Endothelial cell (in vitro differentiated cells): Measurements from ENCODE around the gene JAM2. TPM values are rescaled to one million over a fixed set of nuclear protein-coding genes. Genes with fewer than 3 reads are reported as not detected.
A peak's percentile ranks its signal among the peaks of the same experiment; 100 is the strongest.

Experiments
- DNase-seq: peaks from one replicate; pipeline ENCODE4 v3.0.0; 2021; ENCODE audit warnings: low spot score
- H3K27ac Mint-ChIP-seq: one replicate; pipeline ENCODE4 v1.8.0; 2021; ENCODE audit warnings: mixed read lengths, inconsistent platforms; ENCODE audit not compliant: unreplicated experiment
- H3K27me3 Mint-ChIP-seq: one replicate; pipeline ENCODE4 v1.8.0; 2021; ENCODE audit warnings: mild to moderate bottlenecking, moderate library complexity, mixed read lengths, inconsistent platforms; ENCODE audit not compliant: unreplicated experiment
- H3K36me3 Mint-ChIP-seq: one replicate; pipeline ENCODE4 v1.8.0; 2021; ENCODE audit warnings: mild to moderate bottlenecking, low read depth, mixed read lengths, inconsistent platforms; ENCODE audit not compliant: unreplicated experiment
- H3K4me1 Mint-ChIP-seq: one replicate; pipeline ENCODE4 v1.8.0; 2021; ENCODE audit warnings: mild to moderate bottlenecking, mixed read lengths, inconsistent platforms; ENCODE audit not compliant: unreplicated experiment
- H3K4me3 Mint-ChIP-seq: one replicate; pipeline ENCODE4 v1.8.0; 2021; ENCODE audit warnings: mild to moderate bottlenecking, mixed read lengths, inconsistent platforms; ENCODE audit not compliant: unreplicated experiment
- H3K9me3 Mint-ChIP-seq: one replicate; pipeline ENCODE4 v1.8.0; 2021; ENCODE audit warnings: mixed read lengths, inconsistent platforms; ENCODE audit not compliant: unreplicated experiment
- CTCF ChIP-seq: fragments of 200-600 bp; sonication (generic); IDR thresholded peaks from one replicate; pipeline ENCODE4 v1.5.0; 2021; ENCODE audit warnings: antibody characterized with exemption; ENCODE audit not compliant: unreplicated experiment
- total RNA-seq: library from RNA; stranded (reverse); fragmentation: NEBNext Ultra II Directional; extraction: Animal tissue kit (Norgen Biotek cat#: 25700); gene quantifications from one replicate; pipeline ENCODE4 v1.2.1, GENCODE V29; 2021; ENCODE audit not compliant: unreplicated experiment

The JAM2 gene
- total RNA-seq, 1 donor from 2014 or later: 0.77 TPM

GRCh38 chr21:25737421-25737820, 98.4 kb downstream of the JAM2 start:
- DNase-seq: no peak
- peaks cover 13% of the 10 kb centered on the region for H3K36me3 Mint-ChIP-seq
- no peak overlapping the region for H3K27ac Mint-ChIP-seq
- peaks cover 16% of the 10 kb centered on the region for H3K27me3 Mint-ChIP-seq
- no peak for TF ChIP-seq CTCF
- peaks cover 28% of the 10 kb centered on the region for H3K4me1 Mint-ChIP-seq
- no peak overlapping the region for H3K4me3 Mint-ChIP-seq
- no peaks in the 10 kb centered on the region for H3K9me3 Mint-ChIP-seq

- H3K4me1 Mint-ChIP-seq: peaks cover 8% of the 10 kb centered on the region
- no peaks in the 10 kb centered on the region for H3K9me3 Mint-ChIP-seq
- H3K27ac Mint-ChIP-seq: no peak overlapping the region
- H3K36me3 Mint-ChIP-seq: no peaks in the 10 kb centered on the region
- DNase-seq: no peak
- TF ChIP-seq CTCF: no peak
- no peaks in the 10 kb centered on the region for H3K27me3 Mint-ChIP-seq
- no peak overlapping the region for H3K4me3 Mint-ChIP-seq
Observed at GRCh38 chr21:25742900-25743299, 103.8 kb downstream of the JAM2 start.

- H3K27me3 Mint-ChIP-seq: no peaks in the 10 kb centered on the region
- H3K4me1 Mint-ChIP-seq: no peaks in the 10 kb centered on the region
- no peaks in the 10 kb centered on the region for H3K9me3 Mint-ChIP-seq
- no peak overlapping the region for H3K27ac Mint-ChIP-seq
- no peak for TF ChIP-seq CTCF
- H3K4me3 Mint-ChIP-seq: no peak overlapping the region
- H3K36me3 Mint-ChIP-seq: peaks cover 3% of the 10 kb centered on the region
- DNase-seq: no peak
Observed at GRCh38 chr21:25744854-25745253, 105.8 kb downstream of the JAM2 start.

GRCh38 chr21:25750085-25750484, 111.0 kb downstream of the JAM2 start:
- H3K27me3 Mint-ChIP-seq: no peaks in the 10 kb centered on the region
- no peak for TF ChIP-seq CTCF
- no peaks in the 10 kb centered on the region for H3K4me1 Mint-ChIP-seq
- no peak overlapping the region for H3K4me3 Mint-ChIP-seq
- H3K27ac Mint-ChIP-seq: peak overlapping the region; percentile 42
- H3K9me3 Mint-ChIP-seq: no peaks in the 10 kb centered on the region
- peaks cover 13% of the 10 kb centered on the region for H3K36me3 Mint-ChIP-seq
- no peak for DNase-seq

GRCh38 chr21:25752416-25752815, 113.4 kb downstream of the JAM2 start:
- no peak for TF ChIP-seq CTCF
- Mint-ChIP-seq H3K27ac (no peak overlapping the region), H3K27me3 (peaks cover 2% of the 10 kb centered on the region), H3K4me3 (peak overlapping the region; percentile 22), H3K4me1 (peaks cover 15% of the 10 kb centered on the region), H3K36me3 (peaks cover 13% of the 10 kb centered on the region), H3K9me3 (no peaks in the 10 kb centered on the region)
- no peak for DNase-seq
